Neuron (in vitro differentiated cells): ENCODE results near the gene CSGALNACT2.
"Not testable (repeated sequence)": the region's sequence is repeated elsewhere in the genome, so short reads cannot be mapped to it uniquely, and the experiment has no call there.

ENCODE experiments used
- H2AFZ ChIP-seq: one replicate; pipeline ENCODE4 v1.6.1; 2013; ENCODE audit warnings: low read depth, mild to moderate bottlenecking, inconsistent platforms, low read length, moderate library complexity
- H3K27me3 ChIP-seq: one replicate; pipeline ENCODE4 v1.6.1; 2013; ENCODE audit warnings: low read length; ENCODE audit not compliant: insufficient read depth
- H3K36me3 ChIP-seq: one replicate; pipeline ENCODE4 v1.6.1; 2013; ENCODE audit warnings: low read length; ENCODE audit not compliant: insufficient read depth
- H3K4me1 ChIP-seq: one replicate; pipeline ENCODE4 v1.6.1; 2013; ENCODE audit warnings: low read length; ENCODE audit not compliant: insufficient read depth
- H3K4me3 ChIP-seq: 2 replicates; pipeline ENCODE4 v1.5.1; 2013; ENCODE audit warnings: mild to moderate bottlenecking, low read length, moderate library complexity
- H3K9me3 ChIP-seq: one replicate; pipeline ENCODE4 v1.6.1; 2013; ENCODE audit warnings: low read length

CSGALNACT2 gene

GRCh38 chr10:43138021-43138756 lies at the start of gene CSGALNACT2:
Gene CSGALNACT2 (plus strand): TSS chr10:43138445. CDS start chr10:43155150, 16,705 bp downstream.
- Histone ChIP-seq H2AFZ (peak within 1 kb of the TSS; percentile 100), H3K4me3 (peak within 1 kb of the TSS; percentile 68), H3K36me3 (no peaks in the 10 kb centered on the region), H3K4me1 (peaks cover 10% of the 10 kb centered on the region), H3K27me3 (no peaks in the 10 kb centered on the region), H3K9me3 (no peaks in the 10 kb centered on the region)

- no peaks in the 10 kb centered on the region for H3K36me3 ChIP-seq
- no peak overlapping the region for H3K4me3 ChIP-seq
Measured at GRCh38 chr10:43089519-43089918, 48.7 kb upstream of the CSGALNACT2 start.

DNA sequence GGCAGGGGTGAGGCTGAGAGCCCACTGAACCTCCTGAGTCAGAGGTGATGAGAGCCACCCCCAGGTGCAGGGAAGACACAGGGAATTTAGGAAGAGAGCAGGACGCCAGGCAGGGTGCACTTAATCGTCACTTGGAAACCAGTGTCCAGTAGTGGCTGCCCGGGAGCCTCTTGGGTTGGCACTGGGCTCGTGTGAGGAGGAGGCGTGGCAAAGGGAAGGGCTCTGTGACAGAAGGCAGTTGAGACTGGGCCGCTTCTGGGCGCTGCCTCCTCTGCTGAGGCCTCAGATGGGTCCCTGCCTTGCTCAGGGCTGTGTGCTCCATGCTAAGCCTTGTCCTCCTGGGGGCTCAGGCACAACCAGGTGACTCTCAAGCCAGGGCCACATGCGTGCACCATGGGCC lies 48.1 kb upstream of the CSGALNACT2 start:
- Histone ChIP-seq H3K4me1 (no peaks in the 10 kb centered on the region), H3K27me3 (peaks cover 7% of the 10 kb centered on the region), H3K36me3 (no peaks in the 10 kb centered on the region), H2AFZ (no peak overlapping the region), H3K4me3 (no peak overlapping the region), H3K9me3 (no peaks in the 10 kb centered on the region)

More at GRCh38 chr10:43089519-43089918, 48.7 kb upstream of the CSGALNACT2 start:
- H3K27me3 ChIP-seq: peaks cover 10% of the 10 kb centered on the region
- H3K9me3 ChIP-seq: no peaks in the 10 kb centered on the region
- no peak overlapping the region for H2AFZ ChIP-seq
- no peaks in the 10 kb centered on the region for H3K4me1 ChIP-seq

DNA sequence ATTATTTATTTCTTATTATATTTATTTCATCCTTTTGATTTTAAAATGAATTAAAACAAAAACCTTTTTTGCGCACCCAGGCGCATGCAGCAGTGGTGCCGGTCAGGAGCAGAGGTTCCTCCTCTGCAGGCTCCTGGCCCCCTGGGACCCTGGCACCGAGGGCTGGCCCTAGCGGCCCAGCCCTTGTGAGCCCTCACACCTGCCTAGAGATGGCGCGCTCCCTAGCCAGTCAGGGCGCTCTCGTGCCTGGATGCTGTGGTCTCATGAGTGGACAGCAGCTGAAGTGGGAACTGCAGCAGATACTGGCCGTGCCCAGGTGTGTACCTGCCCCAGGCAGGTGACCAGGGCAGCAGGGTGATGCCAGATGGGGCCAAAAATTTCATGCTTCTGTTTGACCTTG lies 47.6 kb upstream of the CSGALNACT2 start:
- Histone ChIP-seq H3K4me1 (no peaks in the 10 kb centered on the region), H3K9me3 (no peaks in the 10 kb centered on the region), H3K27me3 (peaks cover 4% of the 10 kb centered on the region), H2AFZ (no peak overlapping the region), H3K4me3 (no peak overlapping the region), H3K36me3 (no peaks in the 10 kb centered on the region)

- no peaks in the 10 kb centered on the region for H3K36me3 ChIP-seq
- H2AFZ ChIP-seq: no peak overlapping the region
- no peaks in the 10 kb centered on the region for H3K4me1 ChIP-seq
- H3K27me3 ChIP-seq: peaks cover 3% of the 10 kb centered on the region
- no peaks in the 10 kb centered on the region for H3K9me3 ChIP-seq
- no peak overlapping the region for H3K4me3 ChIP-seq
Measured at GRCh38 chr10:43091846-43092245, 46.4 kb upstream of the CSGALNACT2 start.

GRCh38 chr10:43093423-43094076 lies 44.7 kb upstream of the CSGALNACT2 start:
- Histone ChIP-seq H3K9me3 (no peaks in the 10 kb centered on the region), H3K4me1 (no peaks in the 10 kb centered on the region), H3K36me3 (no peaks in the 10 kb centered on the region), H3K4me3 (no peak overlapping the region), H3K27me3 (peaks cover 3% of the 10 kb centered on the region), H2AFZ (no peak overlapping the region)

DNA sequence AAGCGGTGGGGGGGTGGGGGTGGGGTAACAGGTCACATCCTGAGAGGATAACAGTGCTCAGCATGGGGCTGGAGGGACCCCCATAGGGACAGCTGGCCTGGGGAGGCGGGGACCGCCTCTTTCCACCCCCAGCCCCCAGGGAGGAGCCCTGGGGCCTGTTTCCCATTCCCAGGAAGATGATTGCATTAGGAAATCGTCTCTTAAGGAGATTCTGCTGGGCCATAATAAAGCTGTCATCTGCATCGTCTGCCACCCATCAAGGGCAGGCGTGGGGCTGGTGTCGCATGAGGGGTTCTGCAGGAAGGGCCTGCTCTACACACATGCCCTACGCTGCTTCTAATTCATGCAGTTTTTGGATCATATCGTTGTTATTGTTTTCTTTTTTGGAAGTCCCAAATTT lies 44.2 kb upstream of the CSGALNACT2 start:
- H3K27me3 ChIP-seq: peaks cover 3% of the 10 kb centered on the region
- H3K9me3 ChIP-seq: no peaks in the 10 kb centered on the region
- H3K4me1 ChIP-seq: no peaks in the 10 kb centered on the region
- H2AFZ ChIP-seq: no peak overlapping the region
- H3K4me3 ChIP-seq: no peak overlapping the region
- H3K36me3 ChIP-seq: no peaks in the 10 kb centered on the region

- H3K36me3 ChIP-seq, H3K9me3 ChIP-seq, H3K4me1 ChIP-seq, H3K4me3 ChIP-seq, H2AFZ ChIP-seq: not testable (repeated sequence)
- peaks cover 26% of the 10 kb centered on the region for H3K27me3 ChIP-seq
Measured at GRCh38 chr10:43099339-43099738, 38.9 kb upstream of the CSGALNACT2 start.

DNA sequence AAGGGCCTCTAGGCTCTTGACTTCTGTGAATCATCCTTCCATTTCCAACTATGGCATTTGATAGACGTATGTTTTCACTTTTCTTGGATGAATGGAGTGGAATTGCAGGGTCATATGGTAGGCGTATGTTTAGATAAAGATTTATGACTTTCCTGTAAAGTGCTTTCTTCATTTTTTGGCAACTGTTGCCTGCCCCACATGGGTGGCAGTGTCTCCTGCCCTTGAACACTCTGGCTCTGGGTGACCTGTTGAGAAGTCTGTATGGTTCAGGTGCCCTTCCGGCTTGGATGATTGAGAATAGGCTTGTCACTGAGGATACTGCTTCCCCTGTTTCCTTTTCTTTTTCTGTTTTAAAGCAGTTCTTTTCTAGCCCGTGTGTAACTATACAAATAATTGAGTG lies 38.3 kb upstream of the CSGALNACT2 start:
- H3K27me3 ChIP-seq: peaks cover 32% of the 10 kb centered on the region

DNA sequence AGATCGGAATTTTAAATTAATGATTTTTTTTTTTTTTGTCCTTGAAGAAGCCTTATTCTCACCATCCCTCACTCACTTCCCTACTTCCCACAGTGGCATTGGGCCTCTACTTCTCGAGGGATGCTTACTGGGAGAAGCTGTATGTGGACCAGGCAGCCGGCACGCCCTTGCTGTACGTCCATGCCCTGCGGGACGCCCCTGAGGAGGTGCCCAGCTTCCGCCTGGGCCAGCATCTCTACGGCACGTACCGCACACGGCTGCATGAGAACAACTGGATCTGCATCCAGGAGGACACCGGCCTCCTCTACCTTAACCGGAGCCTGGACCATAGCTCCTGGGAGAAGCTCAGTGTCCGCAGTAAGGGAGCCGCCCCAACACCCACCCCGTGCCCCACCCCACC lies 37.9 kb upstream of the CSGALNACT2 start:
- Histone ChIP-seq H3K4me1 (no peaks in the 10 kb centered on the region), H3K36me3 (no peaks in the 10 kb centered on the region), H3K9me3 (no peaks in the 10 kb centered on the region), H2AFZ (no peak overlapping the region), H3K4me3 (no peak overlapping the region), H3K27me3 (peaks cover 35% of the 10 kb centered on the region)

More for the DNA sequence above, 38.3 kb upstream of the CSGALNACT2 start:
- Histone ChIP-seq H3K4me1 (no peaks in the 10 kb centered on the region), H3K36me3 (no peaks in the 10 kb centered on the region), H3K9me3 (no peaks in the 10 kb centered on the region), H3K4me3 (no peak overlapping the region), H2AFZ (no peak overlapping the region)

DNA sequence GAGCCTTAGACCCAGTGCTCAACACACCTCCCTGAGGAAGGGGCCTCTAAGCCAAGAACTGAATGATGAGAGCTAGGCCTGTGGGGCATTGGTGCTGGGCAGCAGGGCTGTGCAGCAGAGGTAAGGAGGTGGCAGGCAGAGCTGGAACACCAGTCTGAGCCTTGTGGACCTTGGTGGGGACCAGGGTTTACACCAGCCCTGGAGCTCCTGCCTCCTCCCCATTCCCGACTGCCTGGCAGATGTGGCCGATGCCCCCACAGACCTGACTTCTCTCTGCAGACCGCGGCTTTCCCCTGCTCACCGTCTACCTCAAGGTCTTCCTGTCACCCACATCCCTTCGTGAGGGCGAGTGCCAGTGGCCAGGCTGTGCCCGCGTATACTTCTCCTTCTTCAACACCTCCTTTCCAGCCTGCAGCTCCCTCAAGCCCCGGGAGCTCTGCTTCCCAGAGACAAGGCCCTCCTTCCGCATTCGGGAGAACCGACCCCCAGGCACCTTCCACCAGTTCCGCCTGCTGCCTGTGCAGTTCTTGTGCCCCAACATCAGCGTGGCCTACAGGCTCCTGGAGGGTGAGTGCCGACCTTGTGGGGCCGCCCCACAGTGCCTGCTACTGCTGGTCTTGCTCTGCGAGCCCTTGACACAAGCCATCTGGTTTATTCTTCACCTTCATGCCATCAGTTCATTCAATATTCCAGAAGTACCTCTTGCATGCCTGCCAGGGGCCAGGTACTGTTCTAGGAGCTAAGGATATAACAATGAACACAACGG lies 36.0 kb upstream of the CSGALNACT2 start:
- no peaks in the 10 kb centered on the region for H3K9me3 ChIP-seq
- peaks cover 35% of the 10 kb centered on the region for H3K27me3 ChIP-seq
- H3K4me1 ChIP-seq: no peaks in the 10 kb centered on the region
- no peak overlapping the region for H2AFZ ChIP-seq
- H3K36me3 ChIP-seq: no peaks in the 10 kb centered on the region
- no peak overlapping the region for H3K4me3 ChIP-seq

DNA sequence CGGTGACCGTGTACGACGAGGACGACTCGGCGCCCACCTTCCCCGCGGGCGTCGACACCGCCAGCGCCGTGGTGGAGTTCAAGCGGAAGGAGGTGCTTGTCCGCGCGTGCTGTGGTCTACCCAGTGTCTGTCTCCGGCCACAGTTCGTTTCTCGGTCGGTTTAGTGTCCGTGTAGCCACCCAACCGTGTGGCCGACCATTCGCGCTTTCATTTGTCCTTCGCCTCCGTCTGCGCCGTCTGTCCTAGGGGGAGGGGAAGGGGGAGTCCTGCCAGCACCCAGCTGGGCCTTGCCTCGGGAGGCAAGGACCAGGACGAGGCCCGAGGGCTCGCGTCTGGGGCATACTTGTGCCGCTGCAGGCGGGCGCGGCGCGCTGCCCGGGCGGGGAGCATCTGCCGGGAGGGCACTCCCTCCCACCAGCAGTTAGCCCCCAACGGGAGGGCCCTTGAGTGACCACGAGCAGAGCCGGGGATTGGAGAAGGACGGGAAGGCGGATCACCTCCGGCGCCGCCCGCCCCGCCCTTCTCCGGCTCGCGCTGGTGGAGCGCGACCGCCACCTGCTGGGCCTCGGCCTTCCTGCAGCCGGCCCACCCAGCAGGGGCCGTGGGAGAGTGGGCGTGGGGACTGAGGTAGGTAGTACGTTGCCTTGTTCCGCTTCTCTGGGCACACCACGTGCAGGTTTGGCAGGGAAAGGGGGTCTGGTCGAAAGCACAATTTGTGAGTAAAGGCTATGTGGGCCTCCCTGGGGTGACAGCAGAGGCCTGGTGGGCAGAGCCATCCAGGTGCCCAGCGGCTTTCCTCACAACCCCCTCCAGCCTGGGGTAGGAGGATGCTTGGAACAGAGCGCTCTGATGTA lies 32.9 kb upstream of the CSGALNACT2 start:
- Histone ChIP-seq H3K4me3 (peak overlapping the region; percentile 36), H3K36me3 (no peaks in the 10 kb centered on the region), H3K9me3 (no peaks in the 10 kb centered on the region), H3K4me1 (no peaks in the 10 kb centered on the region), H3K27me3 (peaks cover 35% of the 10 kb centered on the region), H2AFZ (peak overlapping the region; percentile 86)
